Naive thymus-derived CD4-positive, alpha-beta T cell (primary cell): ENCODE results near the gene RGL3. TPM values are rescaled to one million over a fixed set of nuclear protein-coding genes. Genes with fewer than 3 reads are reported as not detected.

ENCODE experiments used
- ATAC-seq: fragments of 150-1000 bp; cut with Tn5 transposase; 2 replicates; pipeline ENCODE4 v1.10.0; 2021; ENCODE audit warnings: mild to moderate bottlenecking, moderate library complexity
- CTCF ChIA-PET: fragments of 350-600 bp; sonication (Branson Sonifier 250); formaldehyde crosslinking; loops from one replicate; lab custom pipeline; 2021; ENCODE audit warnings: antibody characterized with exemption; lab: Charles Lee
- POLR2A ChIA-PET: fragments of 350-600 bp; sonication (Branson Sonifier 250); formaldehyde crosslinking; loops from one replicate; lab custom pipeline; 2021; ENCODE audit warnings: antibody characterized with exemption, inconsistent platforms; lab: Charles Lee
- DNase-seq, 9 donors: peaks; one replicate each; pipeline versions ENCODE4 v3.0.0 to v3.0.0-alpha.2; 2020 to 2022; ENCODE audit warnings: mixed read lengths in 1 of 9
- H3K27ac ChIP-seq: one replicate; pipeline ENCODE4 v1.7.0; 2013; ENCODE audit warnings: mild to moderate bottlenecking, low read depth, low read length, moderate library complexity
- H3K27me3 ChIP-seq, 2 donors: one replicate each; pipeline ENCODE4 v1.7.0; 2013; ENCODE audit warnings: low read length in 2 of 2, mild to moderate bottlenecking in 2 of 2, moderate library complexity in 2 of 2; ENCODE audit not compliant: control insufficient read depth in 2 of 2, insufficient read depth in 2 of 2
- H3K36me3 ChIP-seq, 3 experiments: 1 replicate in 2 of 3; 2 replicates in 1 of 3; pipeline ENCODE4 v1.7.0; 2013; ENCODE audit warnings: low read length in 3 of 3, mild to moderate bottlenecking in 3 of 3, moderate library complexity in 1 of 3; ENCODE audit not compliant: insufficient read depth in 3 of 3, control insufficient read depth in 2 of 3
- H3K4me1 ChIP-seq, 2 donors: one replicate each; pipeline ENCODE4 v1.7.0; 2013; ENCODE audit warnings: low read length in 2 of 2, mild to moderate bottlenecking in 2 of 2, moderate library complexity in 1 of 2; ENCODE audit not compliant: control insufficient read depth in 2 of 2, insufficient read depth in 2 of 2
- H3K4me3 ChIP-seq: 2 replicates; pipeline ENCODE4 v1.7.0; 2013; ENCODE audit warnings: mild to moderate bottlenecking, low read length
- H3K9me3 ChIP-seq, 3 experiments: 1 replicate in 2 of 3; 2 replicates in 1 of 3; pipeline ENCODE4 v1.7.0; 2013; ENCODE audit warnings: low read length in 3 of 3; ENCODE audit not compliant: control insufficient read depth in 2 of 3
- H3K27ac Mint-ChIP-seq, 9 donors: one replicate each; pipeline ENCODE4 v1.8.0; 2020 to 2022; ENCODE audit warnings: mixed read lengths in 9 of 9, mild to moderate bottlenecking in 8 of 9, moderate library complexity in 5 of 9, inconsistent platforms in 2 of 9
- H3K27me3 Mint-ChIP-seq, 5 donors: one replicate each; pipeline ENCODE4 v1.8.0; 2021 to 2022; ENCODE audit warnings: mixed read lengths in 5 of 5, mild to moderate bottlenecking in 1 of 5
- H3K36me3 Mint-ChIP-seq, 5 donors: one replicate each; pipeline ENCODE4 v1.8.0; 2020 to 2022; ENCODE audit warnings: mixed read lengths in 5 of 5, mild to moderate bottlenecking in 3 of 5, inconsistent platforms in 1 of 5
- H3K4me1 Mint-ChIP-seq, 7 donors: one replicate each; pipeline ENCODE4 v1.8.0; 2020 to 2022; ENCODE audit warnings: mixed read lengths in 7 of 7, mild to moderate bottlenecking in 3 of 7, inconsistent platforms in 1 of 7
- H3K4me3 Mint-ChIP-seq, 10 donors: one replicate each; pipeline ENCODE4 v1.8.0; 2020 to 2022; ENCODE audit warnings: mild to moderate bottlenecking in 10 of 10, mixed read lengths in 10 of 10, moderate library complexity in 6 of 10, inconsistent platforms in 2 of 10
- H3K9me3 Mint-ChIP-seq, 11 donors: one replicate each; pipeline ENCODE4 v1.8.0; 2020 to 2022; ENCODE audit warnings: mixed read lengths in 11 of 11, mild to moderate bottlenecking in 4 of 11, inconsistent platforms in 1 of 11, moderate library complexity in 1 of 11
- intact Hi-C, 2 donors: fragments of 100-400 bp; cut with micrococcal nuclease; formaldehyde crosslinking; loops; one replicate each; pipeline ENCODE4 v1.15.1; 2023
- polyA plus RNA-seq, 2 donors: library from polyadenylated mRNA; unstranded; fragments of 300-500 nt; fragmentation: Illumina TruSeq; gene quantifications; one replicate each; pipeline ENCODE4 v1.2.3, GENCODE V29; 2021
- total RNA-seq, 6 experiments: library from RNA in 5 of 6; stranded (reverse) in 5 of 6; gene quantifications; 1 replicate in 5 of 6; 2 replicates in 1 of 6; pipeline ENCODE4 v1.2.3 and lab custom pipeline; 2021 to 2026

RGL3 gene
- total and polyA plus RNA-seq, 7 experiments from 2014 or later: not detected

DNA sequence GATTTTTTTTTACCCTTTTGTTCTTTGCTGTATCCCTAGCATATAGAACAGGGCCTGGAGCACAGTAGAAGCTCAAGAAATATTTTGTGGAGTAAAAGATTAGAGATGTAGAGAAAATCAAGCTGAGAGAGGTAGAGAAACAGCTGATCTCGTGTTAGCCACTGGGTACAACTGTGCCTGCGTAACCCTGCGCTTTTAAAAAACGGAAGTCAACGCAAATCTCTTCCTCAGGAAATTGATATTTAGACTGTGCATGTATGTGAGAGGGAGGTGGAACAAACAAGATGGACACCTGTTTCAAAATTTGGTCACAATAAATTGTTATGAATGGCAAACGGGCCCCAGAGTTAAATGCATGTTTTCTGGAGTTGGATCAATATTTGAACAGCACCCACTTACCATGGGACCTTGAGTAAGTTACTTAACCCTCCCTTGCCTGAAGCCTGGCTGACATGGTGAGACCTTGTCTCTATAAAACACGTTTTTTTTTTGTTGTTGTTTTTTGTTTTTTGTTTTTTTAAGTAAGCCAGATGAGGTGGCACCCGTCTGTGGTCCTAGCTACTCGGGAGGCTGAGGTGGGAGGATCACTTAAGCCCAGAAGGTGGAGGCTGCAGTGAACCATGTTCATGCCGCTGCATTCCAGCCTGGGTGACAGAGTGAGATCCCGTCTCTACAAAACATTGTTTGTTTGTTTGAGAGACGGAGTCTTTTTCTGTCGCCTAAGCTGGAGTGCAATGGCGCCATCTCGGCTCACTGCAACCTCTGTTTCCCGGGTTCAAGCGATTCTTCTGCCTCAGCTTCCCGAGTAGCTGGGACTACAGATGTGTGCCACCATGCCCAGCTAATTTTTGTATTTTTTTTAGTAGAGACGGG, 31.7 kb downstream of the RGL3 start:
- DNase-seq (peak in 4 of 9 donors; percentile 25 to 46 (median 34)), ATAC-seq (peak; percentile 65)
- Histone ChIP-seq H3K4me3 (no peak overlapping the region), H3K36me3 (no peaks in the 10 kb centered on the region), H3K9me3 (peaks cover 0 to 5% (median 0%) of the 10 kb centered on the region in 3 experiments), H3K27ac (no peak overlapping the region), H3K27me3 (no peaks in the 10 kb centered on the region), H3K4me1 (peaks cover 5 to 18% of the 10 kb centered on the region in 2 donors)
- ChIA-PET CTCF (interaction anchor here (0.6 to 1.8 kb wide), 2 partner anchors 10 to 83 kb away, joined by 4 read pairs; no protein-coding TSS in a partner anchor), POLR2A (interaction anchor here (0.6 to 0.7 kb wide), 2 partner anchors 11 to 94 kb away, joined by 3 to 4 read pairs; no protein-coding TSS in a partner anchor)
- Mint-ChIP-seq H3K27ac (peak overlapping the region in 1 of 9 donors; percentile 46), H3K4me3 (peak overlapping the region in 4 of 10 donors; percentile 19 to 38 (median 20)), H3K27me3 (peaks cover 0 to 29% (median 0%) of the 10 kb centered on the region in 5 donors), H3K36me3 (peaks cover 0 to 3% (median 0%) of the 10 kb centered on the region in 5 donors), H3K4me1 (peaks cover 7 to 22% (median 16%) of the 10 kb centered on the region in 7 donors), H3K9me3 (peaks cover 0 to 8% (median 1%) of the 10 kb centered on the region in 11 donors)
- intact Hi-C loops: loop anchor here in 1 of 2 donors (10.0 kb wide), 1 partner anchor 513 kb away; the partner anchor contains the start of gene CARM1

DNA sequence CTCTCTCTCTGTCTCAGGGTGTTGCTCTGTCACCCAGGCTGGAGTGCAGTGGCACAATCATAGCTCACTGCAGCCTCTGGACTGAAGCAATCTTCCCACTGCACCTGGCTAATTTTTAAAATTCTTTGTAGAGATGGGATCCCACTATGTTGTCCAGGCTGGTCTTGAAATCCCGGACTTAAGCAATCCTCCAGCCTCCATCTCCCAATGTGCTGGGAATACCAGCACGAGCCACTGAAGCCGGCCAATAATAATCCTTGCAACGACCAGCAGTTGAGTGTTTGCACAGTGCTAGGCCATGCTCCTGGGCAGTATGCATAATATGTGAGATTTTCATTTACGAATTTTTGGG, 34.4 kb downstream of the RGL3 start:
- no peak overlapping the region for H3K27ac Mint-ChIP-seq
- H3K4me3 Mint-ChIP-seq: peak overlapping the region in 4 of 10 donors; percentile 23 to 56 (median 48)

DNA sequence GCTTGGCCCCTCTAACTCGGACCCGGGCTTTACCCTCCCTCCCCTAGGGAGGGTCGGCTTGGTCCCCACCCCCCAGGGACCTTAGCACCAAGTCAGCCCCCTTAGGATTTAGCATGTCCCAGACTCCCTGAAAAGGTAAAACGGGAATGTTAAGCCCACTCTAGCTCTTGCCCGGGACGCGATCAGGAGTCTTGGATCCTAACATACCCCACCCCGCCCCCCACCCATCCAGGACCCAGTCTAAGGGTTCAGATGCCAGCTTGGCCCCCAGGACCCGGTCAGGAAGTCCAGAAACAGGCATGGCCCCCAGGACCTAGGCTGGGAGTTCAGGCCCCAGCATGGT, 35.4 kb downstream of the RGL3 start:
- no peak for DNase-seq
- H3K36me3 Mint-ChIP-seq: peaks cover 0 to 4% (median 0%) of the 10 kb centered on the region in 5 donors
- H3K9me3 Mint-ChIP-seq: peaks cover 0 to 4% (median 0%) of the 10 kb centered on the region in 11 donors
- ChIA-PET CTCF (interaction anchor here (0.6 to 1.7 kb wide), 4 partner anchors 9 to 99 kb away, joined by 3 to 8 read pairs (median 4); partner anchors contain the start of gene SWSAP1), POLR2A (interaction anchor here (0.6 to 2.4 kb wide), 5 partner anchors 9 to 99 kb away, joined by 3 to 12 read pairs (median 4); partner anchors contain the start of genes ODAD3, PRKCSH and SWSAP1)
- no peaks in the 10 kb centered on the region for H3K9me3 ChIP-seq
- H3K36me3 ChIP-seq: no peaks in the 10 kb centered on the region
- H3K4me1 ChIP-seq: peaks cover 26 to 35% of the 10 kb centered on the region in 2 donors
- H3K27me3 Mint-ChIP-seq: peaks cover 0 to 38% (median 5%) of the 10 kb centered on the region in 5 donors
- intact Hi-C loops: loop anchor here (1.0 to 10.0 kb wide), 3 partner anchors 8 to 509 kb away; partner anchors contain the start of gene CARM1 (in 1 of the 2)
- H3K4me1 Mint-ChIP-seq: peaks cover 25 to 48% (median 38%) of the 10 kb centered on the region in 7 donors
- ATAC-seq: no peak
- no peak overlapping the region for H3K4me3 ChIP-seq
- H3K4me3 Mint-ChIP-seq: peak overlapping the region in 6 of 10 donors; percentile 64 to 90 (median 70)
- H3K27me3 ChIP-seq: no peaks in the 10 kb centered on the region
- no peak overlapping the region for H3K27ac Mint-ChIP-seq
- no peak overlapping the region for H3K27ac ChIP-seq

More for the DNA sequence above, 34.4 kb downstream of the RGL3 start:
- ATAC-seq: no peak
- peaks cover 26 to 35% of the 10 kb centered on the region in 2 donors for H3K4me1 ChIP-seq
- no peaks in the 10 kb centered on the region for H3K36me3 ChIP-seq
- Mint-ChIP-seq H3K27me3 (peaks cover 0 to 38% (median 5%) of the 10 kb centered on the region in 5 donors), H3K36me3 (peaks cover 0 to 3% (median 0%) of the 10 kb centered on the region in 5 donors), H3K9me3 (peaks cover 0 to 4% (median 0%) of the 10 kb centered on the region in 11 donors), H3K4me1 (peaks cover 23 to 43% (median 36%) of the 10 kb centered on the region in 7 donors)
- H3K27ac ChIP-seq: no peak overlapping the region
- ChIA-PET POLR2A (interaction anchor here (2.4 kb wide), 1 partner anchor 10 kb away, joined by 12 read pairs; the partner anchor contains the start of gene SWSAP1), CTCF (interaction anchor here (0.7 kb wide), 1 partner anchor 122 kb away, joined by 3 read pairs; no protein-coding TSS in a partner anchor)
- H3K9me3 ChIP-seq: no peaks in the 10 kb centered on the region
- intact Hi-C loops: loop anchor here (5.0 to 10.0 kb wide), 2 partner anchors 203 to 510 kb away; partner anchors contain the start of gene CARM1 (in 1 of the 2)
- no peak for DNase-seq
- H3K27me3 ChIP-seq: no peaks in the 10 kb centered on the region
- H3K4me3 ChIP-seq: no peak overlapping the region

DNA sequence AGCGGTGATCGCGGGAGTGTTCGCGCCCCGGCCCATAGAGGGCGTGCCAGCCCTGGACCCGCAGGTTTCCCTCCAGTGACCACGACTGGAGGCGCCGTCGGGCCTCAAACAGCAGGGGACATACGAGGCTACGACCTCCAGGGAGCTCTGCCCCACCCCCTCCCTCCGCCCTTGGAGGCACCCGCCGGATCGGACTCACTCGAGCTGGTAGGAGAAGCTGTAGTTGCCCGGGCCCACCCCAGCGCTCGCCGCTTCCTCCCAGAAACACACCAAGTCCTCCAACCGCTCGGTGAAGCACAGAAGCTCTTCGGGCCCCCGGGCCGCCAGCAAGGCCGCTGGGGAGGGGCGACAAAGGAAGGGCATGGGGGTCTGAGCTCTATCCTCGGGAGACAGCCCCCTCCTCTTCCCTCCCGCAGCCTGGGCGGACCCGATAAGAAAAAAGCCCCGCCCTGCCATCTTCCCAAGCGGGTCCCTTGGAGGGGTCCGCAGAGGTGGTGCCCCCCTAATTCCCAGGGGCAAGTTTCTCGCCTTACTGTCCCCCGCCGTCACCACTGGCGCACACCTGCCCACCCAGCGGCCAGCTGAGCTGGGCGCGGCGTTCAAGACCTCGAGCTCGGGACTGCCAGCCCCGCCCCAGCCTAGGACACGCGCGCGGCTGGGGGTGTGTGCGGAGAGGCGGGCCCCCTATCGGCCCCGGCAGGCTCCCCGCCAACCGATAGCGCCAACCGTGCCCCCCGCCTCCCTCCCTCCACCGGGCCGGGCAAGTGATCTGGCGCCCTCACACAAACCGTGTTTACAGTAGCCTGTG, 36.0 kb downstream of the RGL3 start:
- Mint-ChIP-seq H3K36me3 (peaks cover 0 to 5% (median 0%) of the 10 kb centered on the region in 5 donors), H3K4me3 (peak overlapping the region; percentile 52 to 90 (median 70)), H3K9me3 (peaks cover 0 to 4% (median 0%) of the 10 kb centered on the region in 11 donors), H3K27me3 (peaks cover 0 to 38% (median 5%) of the 10 kb centered on the region in 5 donors), H3K4me1 (peaks cover 28 to 52% (median 40%) of the 10 kb centered on the region in 7 donors), H3K27ac (peak overlapping the region in 4 of 9 donors; percentile 21 to 79 (median 58))
- ChIA-PET CTCF (interaction anchor here (0.5 to 1.7 kb wide), 6 partner anchors 8 to 1314 kb away, joined by 3 to 8 read pairs (median 4); partner anchors contain the start of gene SWSAP1), POLR2A (interaction anchor here (1.0 to 2.4 kb wide), 6 partner anchors 9 to 175 kb away, joined by 3 to 12 read pairs (median 4); partner anchors contain the start of genes ELOF1, ODAD3, PRKCSH and SWSAP1)
- Histone ChIP-seq H3K27me3 (no peaks in the 10 kb centered on the region), H3K36me3 (peaks cover 0 to 5% (median 0%) of the 10 kb centered on the region in 3 experiments), H3K27ac (no peak overlapping the region), H3K4me1 (peaks cover 26 to 35% of the 10 kb centered on the region in 2 donors), H3K4me3 (peak overlapping the region; percentile 35), H3K9me3 (no peaks in the 10 kb centered on the region)
- ATAC-seq: no peak
- DNase-seq: peak in 6 of 9 donors; percentile 20 to 53 (median 30)
- intact Hi-C loops: loop anchor here (1.0 to 10.0 kb wide), 3 partner anchors 8 to 508 kb away; partner anchors contain the start of gene CARM1 (in 1 of the 2)

DNA sequence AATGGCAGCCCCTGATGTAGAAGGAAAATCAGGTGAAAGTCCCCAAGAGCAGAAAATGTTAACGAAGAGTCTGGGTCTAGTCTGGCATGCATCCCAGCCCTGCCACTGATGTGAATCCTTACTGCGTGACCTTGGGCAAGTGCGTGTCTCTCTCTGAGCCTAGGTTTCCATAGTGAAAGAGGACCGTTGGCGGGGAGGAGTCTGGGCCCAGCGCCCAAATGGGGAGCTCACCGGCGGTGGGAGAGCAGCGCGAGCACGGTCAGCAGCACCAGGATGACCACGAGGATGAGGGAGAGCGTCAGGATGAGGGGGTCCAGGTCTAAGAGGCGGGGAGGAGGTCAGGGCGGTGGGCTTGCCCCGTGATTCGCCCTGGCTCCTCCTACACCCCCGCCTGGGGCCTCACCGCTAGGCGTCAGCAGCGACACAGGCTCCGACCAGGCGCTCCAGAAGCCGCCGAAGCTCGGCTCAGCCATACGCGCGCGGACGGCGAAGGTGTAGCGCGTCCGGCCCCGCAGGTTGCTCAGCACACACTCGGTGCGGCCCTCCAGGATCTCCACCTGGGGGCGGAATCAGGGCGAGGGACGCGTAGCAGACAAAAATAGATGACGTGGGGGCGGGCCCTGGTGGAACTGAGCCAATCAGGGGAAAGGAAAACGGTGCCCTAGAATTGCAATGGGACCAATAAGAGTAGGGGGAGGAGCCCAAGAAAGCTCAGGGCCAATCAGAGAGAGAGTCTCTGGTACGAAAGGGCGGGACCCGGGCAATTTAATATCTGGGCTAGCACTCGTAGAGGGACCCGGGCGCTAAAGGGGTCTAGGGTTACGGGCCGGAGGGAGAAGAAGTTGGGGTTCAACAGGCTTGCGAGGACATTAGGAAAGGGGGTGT, 38.2 kb downstream of the RGL3 start:
- H3K36me3 Mint-ChIP-seq: peaks cover 3 to 18% (median 7%) of the 10 kb centered on the region in 5 donors
- Histone ChIP-seq H3K4me1 (peaks cover 33 to 44% of the 10 kb centered on the region in 2 donors), H3K27ac (peak overlapping the region; percentile 86), H3K27me3 (no peaks in the 10 kb centered on the region), H3K4me3 (peak overlapping the region; percentile 69), H3K9me3 (no peaks in the 10 kb centered on the region), H3K36me3 (peaks cover 0 to 7% (median 0%) of the 10 kb centered on the region in 3 experiments)
- peaks cover 0 to 6% (median 0%) of the 10 kb centered on the region in 11 donors for H3K9me3 Mint-ChIP-seq
- CTCF ChIA-PET: interaction anchor here (0.7 to 2.7 kb wide), 16 partner anchors 10 to 213 kb away, joined by 3 to 13 read pairs (median 4); partner anchors contain the start of genes ODAD3 and PRKCSH
- POLR2A ChIA-PET: interaction anchor here (0.5 to 2.4 kb wide), 11 partner anchors 12 to 536 kb away, joined by 3 to 15 read pairs (median 4); partner anchors contain the start of genes CCDC159, ELOF1, ODAD3 and PRKCSH
- ATAC-seq (peak; percentile 90), DNase-seq (peak; percentile 88 to 99 (median 98))
- peak overlapping the region; percentile 91 to 99 (median 98) for H3K27ac Mint-ChIP-seq
- H3K4me3 Mint-ChIP-seq: peak overlapping the region; percentile 86 to 99 (median 93)
- intact Hi-C loops: loop anchor here (1.0 to 10.0 kb wide), 17 partner anchors 25 to 546 kb away; partner anchors contain the start of genes ODAD3 (in 2 of the 2), PRKCSH (in 2 of the 2), CARM1 (in 1 of the 2) and CCDC159 (in 1 of the 2)
- H3K4me1 Mint-ChIP-seq: peaks cover 36 to 65% (median 52%) of the 10 kb centered on the region in 7 donors
- peaks cover 0 to 35% (median 5%) of the 10 kb centered on the region in 5 donors for H3K27me3 Mint-ChIP-seq
